DMS114 treated with DMSO at 0.1 percent for 48 hours (cell line): ENCODE measurements around the gene POLR1F.

Experiments used
- DNase-seq: peaks from one replicate; lab custom pipeline; 2025; ENCODE audit not compliant: unreplicated experiment; lab: John Stamatoyannopoulos, UW

POLR1F gene

GRCh38 chr7:19677180-19677579 is 31.7 kb downstream of the POLR1F start:
- DNase-seq: no peak

- DNase-seq: no peak
These were observed 33.0 kb downstream of the POLR1F start for GRCh38 chr7:19675816-19676215.

GRCh38 chr7:19674266-19674960 is 34.4 kb downstream of the POLR1F start:
- DNase-seq: no peak

GRCh38 chr7:19670806-19671205 is 38.0 kb downstream of the POLR1F start:
- no peak for DNase-seq

GRCh38 chr7:19665399-19666008 is 43.3 kb downstream of the POLR1F start:
- peak; percentile 51 for DNase-seq

GRCh38 chr7:19663816-19664462 is 44.9 kb downstream of the POLR1F start:
- DNase-seq: no peak

- DNase-seq: no peak
These were observed 60.0 kb downstream of the POLR1F start for GRCh38 chr7:19648791-19649190.
